Measurements from ENCODE around the gene CLP1. TPM values are rescaled to one million over a fixed set of nuclear protein-coding genes. Genes with fewer than 3 reads are reported as not detected.

The CLP1 gene
- total RNA-seq, 2 experiments from 2014 or later = 21.8 to 24.2 TPM

GRCh38 chr11:57638811-57639320 lies 18.7 kb upstream of the CLP1 start:
- Mint-ChIP-seq H3K4me3 (peak overlapping the region; percentile 92), H3K9me3 (no peaks in the 10 kb centered on the region), H3K4me1 (ENCODE audit: low read depth) (peaks cover 21% of the 10 kb centered on the region), H3K27me3 (peaks cover 45% of the 10 kb centered on the region), H3K36me3 (ENCODE audit: low read depth) (no peaks in the 10 kb centered on the region), H3K27ac (no peak overlapping the region)
- Histone ChIP-seq H3K4me3 (ENCODE audit: low read length) (peak overlapping the region; percentile 59), H3K4me1 (ENCODE audit: insufficient read depth, low read length) (peaks cover 24% of the 10 kb centered on the region), H3K36me3 (ENCODE audit: insufficient read depth, low read length) (no peaks in the 10 kb centered on the region), H3K27ac (ENCODE audit: low read depth in 1 of 2, low read length in 2 of 2) (no peak overlapping the region), H3K27me3 (ENCODE audit: control insufficient read depth in 1 of 2, insufficient read depth in 2 of 2, low read length in 2 of 2) (peaks cover 14 to 19% of the 10 kb centered on the region in 2 experiments), H3K9me3 (ENCODE audit: control insufficient read depth in 1 of 2, insufficient read depth in 1 of 2, low read length in 2 of 2) (no peaks in the 10 kb centered on the region)
- TF ChIP-seq CTCF (IDR thresholded peaks at IDR 0.05) = no peak
- peak in 1 of 14 experiments; percentile 26 for DNase-seq
- ATAC-seq (ENCODE audit: poor library complexity) = peak; percentile 29
- CTCF ChIA-PET = interaction anchor here (0.8 to 4.7 kb wide), 3 partner anchors 71 to 162 kb away, joined by 3 to 47 read pairs (median 4); partner anchors contain the start of gene UBE2L6
- POLR2A ChIA-PET = interaction anchor here (1.2 to 4.0 kb wide), 2 partner anchors 70 to 314 kb away, joined by 3 to 34 read pairs; partner anchors contain the start of genes TNKS1BP1 and UBE2L6
- intact Hi-C loops (cut with DNase I, micrococcal nuclease) = loop anchor here in 1 of 2 experiments (2.0 kb wide), 1 partner anchor 148 kb away; no protein-coding TSS in a partner anchor

GRCh38 chr11:57639321-57640067 lies 18.1 kb upstream of the CLP1 start:
- TF ChIP-seq CTCF (IDR thresholded peaks at IDR 0.05) = no peak

GRCh38 chr11:57640068-57640800 lies 17.3 kb upstream of the CLP1 start:
- ChIA-PET CTCF (interaction anchor here (0.6 to 4.7 kb wide), 7 partner anchors 27 to 390 kb away, joined by 3 to 47 read pairs (median 5); partner anchors contain the start of genes UBE2L6 and ZDHHC5), POLR2A (interaction anchor here (1.5 to 4.0 kb wide), 3 partner anchors 72 to 160 kb away, joined by 3 to 34 read pairs (median 7); partner anchors contain the start of genes SELENOH and UBE2L6)
- no peak for DNase-seq
- H3K27ac Mint-ChIP-seq = no peak overlapping the region
- peaks cover 28% of the 10 kb centered on the region for H3K4me1 ChIP-seq (ENCODE audit: insufficient read depth, low read length)
- ATAC-seq (ENCODE audit: poor library complexity) = no peak
- peaks cover 13 to 28% of the 10 kb centered on the region in 2 experiments for H3K27me3 ChIP-seq (ENCODE audit: control insufficient read depth in 1 of 2, insufficient read depth in 2 of 2, low read length in 2 of 2)
- H3K4me3 ChIP-seq (ENCODE audit: low read length) = no peak overlapping the region
- H3K36me3 Mint-ChIP-seq (ENCODE audit: low read depth) = no peaks in the 10 kb centered on the region
- peaks cover 45% of the 10 kb centered on the region for H3K27me3 Mint-ChIP-seq
- intact Hi-C loops (cut with DNase I, micrococcal nuclease) = loop anchor here in 1 of 2 experiments (1.0 to 2.0 kb wide), 2 partner anchors 147 to 292 kb away; no protein-coding TSS in a partner anchor
- H3K9me3 Mint-ChIP-seq = no peaks in the 10 kb centered on the region
- H3K4me1 Mint-ChIP-seq (ENCODE audit: low read depth) = peaks cover 28% of the 10 kb centered on the region
- H3K36me3 ChIP-seq (ENCODE audit: insufficient read depth, low read length) = no peaks in the 10 kb centered on the region
- H3K27ac ChIP-seq (ENCODE audit: low read depth in 1 of 2, low read length in 2 of 2) = no peak overlapping the region
- TF ChIP-seq CTCF (IDR thresholded peaks at IDR 0.05) = no peak
- H3K9me3 ChIP-seq (ENCODE audit: control insufficient read depth in 1 of 2, insufficient read depth in 1 of 2, low read length in 2 of 2) = no peaks in the 10 kb centered on the region
- H3K4me3 Mint-ChIP-seq = peak overlapping the region; percentile 65

More at GRCh38 chr11:57639321-57640067, 18.1 kb upstream of the CLP1 start:
- Histone ChIP-seq H3K36me3 (ENCODE audit: insufficient read depth, low read length) (no peaks in the 10 kb centered on the region), H3K9me3 (ENCODE audit: control insufficient read depth in 1 of 2, insufficient read depth in 1 of 2, low read length in 2 of 2) (no peaks in the 10 kb centered on the region), H3K27me3 (ENCODE audit: control insufficient read depth in 1 of 2, insufficient read depth in 2 of 2, low read length in 2 of 2) (peaks cover 14 to 22% of the 10 kb centered on the region in 2 experiments), H3K4me3 (ENCODE audit: low read length) (peak overlapping the region; percentile 59), H3K4me1 (ENCODE audit: insufficient read depth, low read length) (peaks cover 24% of the 10 kb centered on the region), H3K27ac (ENCODE audit: low read depth in 1 of 2, low read length in 2 of 2) (no peak overlapping the region)
- peaks cover 41% of the 10 kb centered on the region for H3K27me3 Mint-ChIP-seq
- H3K36me3 Mint-ChIP-seq (ENCODE audit: low read depth) = no peaks in the 10 kb centered on the region
- peak overlapping the region; percentile 92 for H3K4me3 Mint-ChIP-seq
- peak in 1 of 14 experiments; percentile 36 for DNase-seq
- ATAC-seq (ENCODE audit: poor library complexity) = peak; percentile 30
- peaks cover 22% of the 10 kb centered on the region for H3K4me1 Mint-ChIP-seq (ENCODE audit: low read depth)
- intact Hi-C loops (cut with DNase I, micrococcal nuclease) = loop anchor here (1.0 to 2.0 kb wide), 3 partner anchors 147 to 291 kb away; no protein-coding TSS in a partner anchor
- ChIA-PET CTCF (interaction anchor here (0.6 to 4.7 kb wide), 5 partner anchors 71 to 390 kb away, joined by 3 to 47 read pairs (median 4); partner anchors contain the start of gene UBE2L6), POLR2A (interaction anchor here (1.2 to 4.0 kb wide), 2 partner anchors 71 to 314 kb away, joined by 3 to 34 read pairs; partner anchors contain the start of genes TNKS1BP1 and UBE2L6)
- no peaks in the 10 kb centered on the region for H3K9me3 Mint-ChIP-seq
- no peak overlapping the region for H3K27ac Mint-ChIP-seq
